ENCODE measurements around the gene GALNT7.
A peak's percentile ranks its signal among the peaks of the same experiment; 100 is the strongest.

Gene GALNT7

GRCh38 chr4:173301518-173302201 lies 133.0 kb downstream of the GALNT7 start:
- DNase-seq (ENCODE audit: low spot score), result no peak

GRCh38 chr4:173307778-173308177 lies 139.2 kb downstream of the GALNT7 start:
- no peak for DNase-seq (ENCODE audit: low spot score)

DNA sequence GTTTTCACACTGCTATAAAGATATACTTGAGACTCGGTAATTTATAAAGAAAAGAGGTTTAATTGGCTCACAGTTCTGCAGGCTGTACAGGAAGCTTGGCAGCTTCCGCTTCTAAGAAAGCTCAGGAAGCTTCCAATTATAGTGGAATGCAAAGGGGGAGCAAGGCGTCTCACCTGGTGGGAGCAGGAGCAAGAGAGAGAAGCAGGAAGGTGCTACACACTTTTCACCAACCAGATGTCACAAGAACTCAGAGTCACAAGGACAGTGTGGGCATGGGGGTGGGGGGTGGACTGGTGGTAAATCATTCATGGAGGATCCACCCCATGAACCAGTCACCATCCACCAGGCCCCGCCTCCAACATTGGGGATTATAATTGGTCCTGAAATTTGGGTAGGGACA lies 142.8 kb downstream of the GALNT7 start:
- DNase-seq (ENCODE audit: low spot score), result no peak

- no peak for DNase-seq (ENCODE audit: low spot score)
Observed at GRCh38 chr4:173314715-173315114, 146.1 kb downstream of the GALNT7 start.

GRCh38 chr4:173316060-173316459 lies 147.4 kb downstream of the GALNT7 start:
- no peak for DNase-seq (ENCODE audit: low spot score)

DNA sequence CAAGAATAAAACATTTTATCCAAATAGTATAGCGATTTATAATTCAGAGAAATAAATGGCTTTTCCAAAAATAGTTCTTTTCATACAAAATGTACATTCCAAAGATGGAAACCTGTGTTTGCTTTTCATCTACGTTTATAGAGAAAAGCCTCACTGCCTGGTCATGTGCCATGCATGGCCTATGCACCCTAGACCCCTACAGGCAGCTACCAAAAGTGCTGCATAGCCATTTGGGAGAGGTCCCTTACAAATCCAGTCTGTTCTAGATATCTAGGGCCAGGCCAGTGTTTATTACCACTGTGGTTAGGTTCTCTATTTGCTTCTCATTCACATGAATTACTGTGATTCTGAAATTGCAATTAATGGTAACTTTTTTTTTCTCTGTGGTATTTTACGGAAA lies 148.4 kb downstream of the GALNT7 start:
- DNase-seq (ENCODE audit: low spot score), result no peak

- DNase-seq (ENCODE audit: low spot score), result no peak
Observed at GRCh38 chr4:173318240-173318639, 149.6 kb downstream of the GALNT7 start.

- no peak for DNase-seq (ENCODE audit: low spot score)
Observed at GRCh38 chr4:173318648-173319211, 150.1 kb downstream of the GALNT7 start.

DNA sequence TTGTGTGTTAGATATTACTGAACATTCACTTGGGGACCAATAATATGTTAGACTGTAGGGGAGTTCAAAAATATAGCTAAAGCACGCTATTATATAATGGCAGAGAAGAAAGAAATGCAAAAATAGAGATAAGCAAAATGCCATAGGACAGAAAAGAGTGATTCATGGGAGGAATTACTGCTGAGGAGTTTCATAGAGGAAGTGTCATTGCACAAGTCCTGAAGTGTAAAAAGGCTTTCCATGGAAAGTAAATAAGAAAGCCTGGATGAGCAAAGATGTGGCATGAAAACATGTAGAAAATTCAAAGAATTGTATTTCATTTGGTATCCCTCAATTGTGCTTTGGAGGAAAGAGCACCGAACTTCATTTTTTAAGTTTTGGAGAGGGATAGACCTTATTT lies 151.1 kb downstream of the GALNT7 start:
- no peak for DNase-seq (ENCODE audit: low spot score)

- DNase-seq (ENCODE audit: low spot score), result no peak
Observed at GRCh38 chr4:173325007-173325736, 156.6 kb downstream of the GALNT7 start.

- no peak for DNase-seq (ENCODE audit: low spot score)
Observed at GRCh38 chr4:173328236-173328901, 159.8 kb downstream of the GALNT7 start.

DNA sequence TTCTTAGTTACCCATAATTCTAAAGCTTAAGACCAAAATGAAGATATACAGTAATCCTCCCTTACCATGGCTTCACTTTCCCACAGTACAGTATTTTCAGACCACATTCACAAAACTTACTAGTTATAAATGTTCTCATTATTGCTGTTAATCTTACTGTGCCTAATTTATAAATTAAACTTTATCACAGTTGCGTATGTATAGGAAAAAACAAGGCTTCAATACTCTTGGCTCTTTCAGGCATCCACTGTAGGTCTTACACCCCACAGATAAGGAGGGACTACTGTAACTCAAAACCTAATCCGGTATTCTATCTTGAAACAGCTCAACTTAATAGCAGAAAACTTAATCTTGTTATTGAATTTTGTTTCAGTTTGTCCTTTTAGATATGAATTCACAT lies 162.0 kb downstream of the GALNT7 start:
- DNase-seq (ENCODE audit: low spot score), result no peak

- DNase-seq (ENCODE audit: low spot score), result no peak
Observed at GRCh38 chr4:173332021-173332487, 163.4 kb downstream of the GALNT7 start.

DNA sequence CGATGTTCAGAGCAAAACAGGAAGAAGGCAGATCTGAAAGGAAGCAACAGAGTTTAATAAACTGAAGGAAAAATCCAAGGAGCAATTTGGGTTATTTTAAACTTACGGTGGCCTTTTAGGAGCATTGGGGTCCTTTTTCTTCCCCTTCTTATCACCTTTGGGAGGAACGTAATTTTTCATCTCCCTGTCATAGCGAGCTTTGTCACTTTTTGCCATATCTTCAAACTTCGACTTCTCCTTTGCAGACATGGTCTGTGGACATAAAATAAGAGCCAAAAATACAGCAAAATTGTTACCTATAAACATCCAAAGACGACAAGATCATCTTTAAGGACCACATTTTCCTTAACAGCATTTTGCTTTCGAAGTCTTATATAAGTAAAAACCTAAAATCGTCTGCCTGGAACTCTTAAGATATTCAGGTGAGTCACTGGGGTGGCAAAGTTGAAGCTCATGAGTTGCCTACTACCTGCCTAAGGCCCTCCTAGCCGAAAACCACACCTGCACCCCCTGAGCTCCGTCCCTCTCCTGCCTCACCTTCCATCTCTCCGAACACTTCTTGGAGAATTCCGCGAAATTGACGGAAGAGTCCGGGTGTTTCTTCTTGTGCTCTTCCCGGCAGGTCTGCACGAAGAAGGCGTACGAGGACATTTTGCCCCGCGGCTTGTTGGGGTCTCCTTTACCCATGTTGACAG lies 164.5 kb downstream of the GALNT7 start:
- no peak for DNase-seq (ENCODE audit: low spot score)

GRCh38 chr4:173333658-173334084 lies 165.1 kb downstream of the GALNT7 start:
- peak; percentile 28 for DNase-seq (ENCODE audit: low spot score)

- DNase-seq (ENCODE audit: low spot score), result peak; percentile 100
Observed at GRCh38 chr4:173334085-173334890, 165.7 kb downstream of the GALNT7 start, which contains the start of gene HMGB2. HMGB2 (minus strand) TSS chr4:173334358; CDS start chr4:173333649, 709 bp downstream.

DNA sequence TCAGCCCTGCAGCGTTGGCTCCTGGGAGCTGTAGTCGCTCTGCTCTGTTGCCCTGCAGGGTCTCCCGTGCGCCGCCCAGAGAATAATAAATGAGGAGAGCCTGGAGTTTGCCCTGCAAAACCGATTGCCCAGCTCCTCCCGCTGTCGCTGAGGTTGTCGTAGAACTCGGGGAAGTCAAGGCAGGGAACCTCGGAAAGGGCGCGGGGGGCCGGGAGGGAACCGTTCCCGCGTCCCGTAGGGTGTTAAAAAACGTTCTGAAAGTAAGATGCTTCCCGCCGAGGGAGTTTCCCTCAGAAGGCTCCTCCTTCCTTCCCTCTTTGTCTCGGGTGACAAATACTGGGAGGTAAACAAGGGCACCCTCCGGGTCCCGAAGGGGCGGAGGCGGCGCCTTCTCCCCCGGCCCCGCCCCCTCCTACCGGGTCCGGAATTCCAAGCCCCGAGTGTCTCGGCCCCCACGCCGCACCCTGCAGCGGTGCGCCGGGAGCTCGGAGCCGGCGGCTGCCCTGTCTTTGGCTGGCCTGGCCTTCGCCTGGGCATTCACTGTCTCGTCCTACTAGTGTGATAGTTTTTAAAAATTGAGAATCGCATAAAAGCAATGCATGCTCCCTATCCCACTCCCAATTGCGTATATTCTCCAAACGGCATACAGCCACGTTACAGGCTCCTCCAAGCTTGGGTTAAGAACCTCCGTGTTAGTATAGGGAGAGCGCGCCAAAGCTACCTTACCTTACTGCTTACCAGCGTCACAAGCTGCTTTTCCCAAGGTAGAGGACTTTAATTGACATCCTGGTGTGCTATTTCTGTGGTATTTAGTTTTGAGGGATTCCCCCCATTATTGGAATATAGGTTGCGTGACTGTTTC lies 166.5 kb downstream of the GALNT7 start:
- DNase-seq (ENCODE audit: low spot score), result peak; percentile 93

- no peak for DNase-seq (ENCODE audit: low spot score)
Observed at GRCh38 chr4:173337463-173337862, 168.9 kb downstream of the GALNT7 start.

DNA sequence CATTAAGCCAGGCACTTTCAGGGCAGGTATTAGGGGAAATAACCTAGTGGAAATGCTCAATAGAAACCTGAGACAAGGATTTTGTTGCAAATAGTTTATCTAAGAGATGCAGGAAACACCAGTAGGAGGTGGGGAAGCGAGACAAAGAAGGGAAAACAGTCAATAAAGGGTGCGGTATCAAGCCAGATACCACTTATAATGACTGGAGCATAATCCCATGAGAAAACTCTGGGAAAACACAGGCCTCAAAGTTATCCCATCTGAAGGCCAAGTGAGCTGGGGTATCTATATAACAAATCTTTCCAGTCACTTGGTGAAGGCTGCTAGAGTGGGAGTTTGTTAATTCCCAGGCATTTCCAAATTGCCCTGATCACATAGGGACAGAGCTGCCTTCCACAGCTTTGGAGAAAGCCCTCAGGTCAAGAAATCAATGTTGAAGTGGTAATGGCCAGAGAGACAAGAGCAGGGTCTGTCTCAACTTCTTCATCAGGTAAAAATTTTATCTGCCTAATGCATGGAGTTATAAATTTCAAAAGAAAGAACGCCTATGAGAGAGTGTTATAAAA lies 175.3 kb downstream of the GALNT7 start:
- no peak for DNase-seq (ENCODE audit: low spot score)
